Karpas-422 (cell line): ENCODE measurements around the gene SLC7A9. TPM values are rescaled to one million over a fixed set of nuclear protein-coding genes. Genes with fewer than 3 reads are reported as not detected.
A peak's percentile ranks its signal among the peaks of the same experiment; 100 is the strongest.
"Not testable (repeated sequence)": the region's sequence is repeated elsewhere in the genome, so short reads cannot be mapped to it uniquely, and the experiment has no call there.

Source experiments
- DNase-seq: peaks from one replicate; pipeline ENCODE4 v3.0.0-alpha.2; 2015
- H2AFZ ChIP-seq: fragments of 200-600 bp; sonication (generic); 2 replicates; pipeline ENCODE4 v1.6.1; 2014; ENCODE audit warnings: antibody characterized with exemption, low read length, mixed read lengths
- H3K27ac ChIP-seq: fragments of 200-600 bp; sonication (generic); 2 replicates; pipeline ENCODE4 v1.5.1; 2014; ENCODE audit warnings: mild to moderate bottlenecking, low read length, moderate library complexity
- H3K27me3 ChIP-seq: fragments of 200-600 bp; sonication (generic); 2 replicates; pipeline ENCODE4 v1.6.1; 2014; ENCODE audit warnings: low read length, mixed read lengths
- H3K36me3 ChIP-seq: fragments of 200-600 bp; sonication (generic); 2 replicates; pipeline ENCODE4 v1.6.1; 2014; ENCODE audit warnings: low read length, mixed read lengths; ENCODE audit not compliant: insufficient read depth
- H3K4me1 ChIP-seq: fragments of 200-600 bp; sonication (generic); 2 replicates; pipeline ENCODE4 v1.6.1; 2014; ENCODE audit warnings: mild to moderate bottlenecking, low read length, mixed read lengths
- H3K4me2 ChIP-seq: fragments of 200-600 bp; sonication (generic); 2 replicates; pipeline ENCODE4 v1.6.1; 2014; ENCODE audit warnings: low read length, low read depth, mild to moderate bottlenecking; ENCODE audit not compliant: poor library complexity, severe bottlenecking
- H3K4me3 ChIP-seq: fragments of 200-600 bp; sonication (generic); 2 replicates; pipeline ENCODE4 v1.5.1; 2014; ENCODE audit warnings: mild to moderate bottlenecking, antibody characterized with exemption, low read length, mixed read lengths
- H3K79me2 ChIP-seq: fragments of 200-600 bp; sonication (generic); 2 replicates; pipeline ENCODE4 v1.6.1; 2014; ENCODE audit warnings: mild to moderate bottlenecking, low read length, mixed read lengths
- H3K9ac ChIP-seq: fragments of 200-600 bp; sonication (generic); 2 replicates; pipeline ENCODE4 v1.6.0; 2014; ENCODE audit warnings: low read length
- H3K9me2 ChIP-seq: fragments of 200-600 bp; sonication (generic), shearing (Covaris generic); replicated peaks from 2 replicates; pipeline ENCODE4 v1.6.0; 2014; ENCODE audit warnings: mild to moderate bottlenecking, low read length, moderate library complexity; ENCODE audit not compliant: insufficient read depth
- H3K9me3 ChIP-seq: fragments of 300-700, 200-600 bp; sonication (generic); 2 replicates; pipeline ENCODE4 v1.6.1; 2014; ENCODE audit warnings: low read length, mixed read lengths
- H4K20me1 ChIP-seq: fragments of 200-600 bp; sonication (generic); 2 replicates; pipeline ENCODE4 v1.6.1; 2014; ENCODE audit warnings: mild to moderate bottlenecking, antibody characterized with exemption, low read length, low read depth; ENCODE audit not compliant: insufficient read depth
- total RNA-seq: library from RNA; depleted of rRNA; stranded (reverse); fragments of >200 nt; shearing (Covaris generic); gene quantifications from 2 replicates; pipeline ENCODE4 v1.2.3, GENCODE V29; 2014; ENCODE audit warnings: low replicate concordance

Gene SLC7A9
- total RNA-seq, 1 experiment from 2014 or later: not detected

- not testable (repeated sequence) for H3K9me2 ChIP-seq, DNase-seq, H3K4me1 ChIP-seq, H3K9ac ChIP-seq, H2AFZ ChIP-seq, H3K79me2 ChIP-seq, H3K4me3 ChIP-seq, H3K4me2 ChIP-seq, H3K9me3 ChIP-seq, H4K20me1 ChIP-seq, H3K27ac ChIP-seq, H3K36me3 ChIP-seq, H3K27me3 ChIP-seq
Measured at GRCh38 chr19:32832825-32833224, 36.7 kb downstream of the SLC7A9 start.

- not testable (repeated sequence) for H3K9ac ChIP-seq, H3K79me2 ChIP-seq, H3K9me3 ChIP-seq, H3K36me3 ChIP-seq, H3K27ac ChIP-seq, H3K4me1 ChIP-seq, H3K9me2 ChIP-seq, H3K4me3 ChIP-seq, DNase-seq, H3K27me3 ChIP-seq, H3K4me2 ChIP-seq, H2AFZ ChIP-seq, H4K20me1 ChIP-seq
Measured at GRCh38 chr19:32832094-32832493, 37.5 kb downstream of the SLC7A9 start.

- H3K9me3 ChIP-seq: no peaks in the 10 kb centered on the region
- no peaks in the 10 kb centered on the region for H3K27me3 ChIP-seq
- no peak overlapping the region for H3K9ac ChIP-seq
- H3K4me3 ChIP-seq: no peak overlapping the region
- no peak for DNase-seq
- H3K36me3 ChIP-seq: no peaks in the 10 kb centered on the region
- H3K4me2 ChIP-seq: no peak overlapping the region
- H2AFZ ChIP-seq: no peak overlapping the region
- no peaks in the 10 kb centered on the region for H3K79me2 ChIP-seq
- no peaks in the 10 kb centered on the region for H3K9me2 ChIP-seq
- H3K27ac ChIP-seq: no peak overlapping the region
- H3K4me1 ChIP-seq: no peaks in the 10 kb centered on the region
- no peaks in the 10 kb centered on the region for H4K20me1 ChIP-seq
Measured at GRCh38 chr19:32831611-32832010, 38.0 kb downstream of the SLC7A9 start.

GRCh38 chr19:32830231-32831014 is 39.1 kb downstream of the SLC7A9 start:
- no peaks in the 10 kb centered on the region for H3K36me3 ChIP-seq
- no peak overlapping the region for H3K4me2 ChIP-seq
- no peaks in the 10 kb centered on the region for H3K79me2 ChIP-seq
- H3K9me3 ChIP-seq: no peaks in the 10 kb centered on the region
- H4K20me1 ChIP-seq: no peaks in the 10 kb centered on the region
- no peak overlapping the region for H2AFZ ChIP-seq
- no peak overlapping the region for H3K27ac ChIP-seq
- no peaks in the 10 kb centered on the region for H3K9me2 ChIP-seq
- peak; percentile 33 for DNase-seq
- H3K4me1 ChIP-seq: no peaks in the 10 kb centered on the region
- no peak overlapping the region for H3K9ac ChIP-seq
- H3K27me3 ChIP-seq: no peaks in the 10 kb centered on the region
- H3K4me3 ChIP-seq: no peak overlapping the region

GRCh38 chr19:32829345-32829896 is 40.1 kb downstream of the SLC7A9 start:
- no peaks in the 10 kb centered on the region for H3K79me2 ChIP-seq
- H3K36me3 ChIP-seq: no peaks in the 10 kb centered on the region
- no peak overlapping the region for H3K4me2 ChIP-seq
- no peak overlapping the region for H2AFZ ChIP-seq
- H3K9ac ChIP-seq: no peak overlapping the region
- peak; percentile 28 for DNase-seq
- no peaks in the 10 kb centered on the region for H4K20me1 ChIP-seq
- no peaks in the 10 kb centered on the region for H3K9me3 ChIP-seq
- no peaks in the 10 kb centered on the region for H3K27me3 ChIP-seq
- H3K9me2 ChIP-seq: no peaks in the 10 kb centered on the region
- H3K4me1 ChIP-seq: no peaks in the 10 kb centered on the region
- H3K27ac ChIP-seq: no peak overlapping the region
- H3K4me3 ChIP-seq: no peak overlapping the region

GRCh38 chr19:32828643-32829344 is 40.8 kb downstream of the SLC7A9 start:
- no peak overlapping the region for H3K27ac ChIP-seq
- H3K36me3 ChIP-seq: no peaks in the 10 kb centered on the region
- H2AFZ ChIP-seq: no peak overlapping the region
- no peaks in the 10 kb centered on the region for H4K20me1 ChIP-seq
- no peaks in the 10 kb centered on the region for H3K79me2 ChIP-seq
- no peak overlapping the region for H3K4me2 ChIP-seq
- no peak for DNase-seq
- no peaks in the 10 kb centered on the region for H3K27me3 ChIP-seq
- no peak overlapping the region for H3K4me3 ChIP-seq
- no peaks in the 10 kb centered on the region for H3K9me3 ChIP-seq
- H3K4me1 ChIP-seq: no peaks in the 10 kb centered on the region
- no peak overlapping the region for H3K9ac ChIP-seq
- no peaks in the 10 kb centered on the region for H3K9me2 ChIP-seq

- peak; percentile 11 for DNase-seq
Measured at GRCh38 chr19:32828139-32828538, 41.4 kb downstream of the SLC7A9 start.

GRCh38 chr19:32824916-32825608 is 44.5 kb downstream of the SLC7A9 start:
- no peaks in the 10 kb centered on the region for H4K20me1 ChIP-seq
- no peaks in the 10 kb centered on the region for H3K9me2 ChIP-seq
- H3K4me1 ChIP-seq: no peaks in the 10 kb centered on the region
- no peak overlapping the region for H2AFZ ChIP-seq
- no peaks in the 10 kb centered on the region for H3K36me3 ChIP-seq
- H3K9me3 ChIP-seq: no peaks in the 10 kb centered on the region
- H3K27me3 ChIP-seq: no peaks in the 10 kb centered on the region
- no peak overlapping the region for H3K4me2 ChIP-seq
- H3K27ac ChIP-seq: no peak overlapping the region
- no peaks in the 10 kb centered on the region for H3K79me2 ChIP-seq
- H3K4me3 ChIP-seq: no peak overlapping the region
- peak; percentile 2 for DNase-seq
- no peak overlapping the region for H3K9ac ChIP-seq

More at GRCh38 chr19:32828139-32828538, 41.4 kb downstream of the SLC7A9 start:
- H3K4me1 ChIP-seq: no peaks in the 10 kb centered on the region
- H3K9me3 ChIP-seq: no peaks in the 10 kb centered on the region
- H3K4me2 ChIP-seq: no peak overlapping the region
- H3K27ac ChIP-seq: no peak overlapping the region
- H3K27me3 ChIP-seq: no peaks in the 10 kb centered on the region
- no peaks in the 10 kb centered on the region for H3K9me2 ChIP-seq
- no peak overlapping the region for H3K9ac ChIP-seq
- H3K4me3 ChIP-seq: no peak overlapping the region
- no peaks in the 10 kb centered on the region for H3K36me3 ChIP-seq
- H4K20me1 ChIP-seq: no peaks in the 10 kb centered on the region
- H3K79me2 ChIP-seq: no peaks in the 10 kb centered on the region
- no peak overlapping the region for H2AFZ ChIP-seq
